AG09309 (cell line): ENCODE results near the gene FGD5.
A peak's percentile ranks its signal among the peaks of the same experiment; 100 is the strongest.

Experiments used
- DNase-seq: peaks from one replicate; pipeline ENCODE4 v3.0.0-alpha.2; 2010; ENCODE audit warnings: low read depth
- H3K4me3 ChIP-seq: 2 replicates; pipeline ENCODE4 v1.5.1; 2011; ENCODE audit warnings: mild to moderate bottlenecking, low read depth, low read length, moderate library complexity; ENCODE audit not compliant: control insufficient read depth
- TF ChIP-seq, protein P1 (sequence below): IDR thresholded peaks from 2 replicates; pipeline ENCODE4 v1.5.1; 2011; ENCODE audit warnings: mild to moderate bottlenecking, low read depth, low read length, inconsistent platforms; ENCODE audit not compliant: insufficient read depth, control insufficient read depth; ENCODE audit errors: missing control alignments

FGD5 gene

DNA sequence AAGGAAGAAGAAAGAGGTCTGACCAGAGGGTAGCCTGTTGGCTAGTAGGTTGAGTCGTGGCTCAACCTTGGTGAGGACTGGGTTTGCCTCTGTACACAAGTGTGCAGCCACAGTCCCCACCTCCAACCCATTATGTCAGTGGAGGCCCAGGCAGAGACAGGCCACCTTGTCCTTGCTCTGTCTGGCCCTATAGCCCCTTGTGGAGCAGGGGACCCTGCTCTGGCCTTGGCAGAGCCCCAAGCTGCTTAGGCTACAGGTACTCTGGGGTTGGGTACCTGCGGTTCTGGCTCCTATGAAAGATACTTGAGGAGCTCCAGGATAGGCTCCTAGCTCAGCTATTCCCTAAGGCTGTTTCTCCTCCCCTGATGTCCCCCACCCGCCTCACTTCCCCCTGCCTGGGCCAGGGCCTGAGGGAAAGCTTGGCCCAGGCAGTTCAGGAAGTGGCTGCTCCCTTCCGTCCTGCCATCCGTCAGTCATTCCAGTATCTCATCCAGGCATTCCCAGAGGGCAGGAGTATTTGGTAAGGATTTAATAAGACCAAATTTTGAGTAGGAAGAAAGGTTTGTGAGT is 44.0 kb downstream of the FGD5 start:
- no peak overlapping the region for H3K4me3 ChIP-seq
- TF ChIP-seq, protein P1, sequence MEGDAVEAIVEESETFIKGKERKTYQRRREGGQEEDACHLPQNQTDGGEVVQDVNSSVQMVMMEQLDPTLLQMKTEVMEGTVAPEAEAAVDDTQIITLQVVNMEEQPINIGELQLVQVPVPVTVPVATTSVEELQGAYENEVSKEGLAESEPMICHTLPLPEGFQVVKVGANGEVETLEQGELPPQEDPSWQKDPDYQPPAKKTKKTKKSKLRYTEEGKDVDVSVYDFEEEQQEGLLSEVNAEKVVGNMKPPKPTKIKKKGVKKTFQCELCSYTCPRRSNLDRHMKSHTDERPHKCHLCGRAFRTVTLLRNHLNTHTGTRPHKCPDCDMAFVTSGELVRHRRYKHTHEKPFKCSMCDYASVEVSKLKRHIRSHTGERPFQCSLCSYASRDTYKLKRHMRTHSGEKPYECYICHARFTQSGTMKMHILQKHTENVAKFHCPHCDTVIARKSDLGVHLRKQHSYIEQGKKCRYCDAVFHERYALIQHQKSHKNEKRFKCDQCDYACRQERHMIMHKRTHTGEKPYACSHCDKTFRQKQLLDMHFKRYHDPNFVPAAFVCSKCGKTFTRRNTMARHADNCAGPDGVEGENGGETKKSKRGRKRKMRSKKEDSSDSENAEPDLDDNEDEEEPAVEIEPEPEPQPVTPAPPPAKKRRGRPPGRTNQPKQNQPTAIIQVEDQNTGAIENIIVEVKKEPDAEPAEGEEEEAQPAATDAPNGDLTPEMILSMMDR, result no peak
- no peak for DNase-seq

DNA sequence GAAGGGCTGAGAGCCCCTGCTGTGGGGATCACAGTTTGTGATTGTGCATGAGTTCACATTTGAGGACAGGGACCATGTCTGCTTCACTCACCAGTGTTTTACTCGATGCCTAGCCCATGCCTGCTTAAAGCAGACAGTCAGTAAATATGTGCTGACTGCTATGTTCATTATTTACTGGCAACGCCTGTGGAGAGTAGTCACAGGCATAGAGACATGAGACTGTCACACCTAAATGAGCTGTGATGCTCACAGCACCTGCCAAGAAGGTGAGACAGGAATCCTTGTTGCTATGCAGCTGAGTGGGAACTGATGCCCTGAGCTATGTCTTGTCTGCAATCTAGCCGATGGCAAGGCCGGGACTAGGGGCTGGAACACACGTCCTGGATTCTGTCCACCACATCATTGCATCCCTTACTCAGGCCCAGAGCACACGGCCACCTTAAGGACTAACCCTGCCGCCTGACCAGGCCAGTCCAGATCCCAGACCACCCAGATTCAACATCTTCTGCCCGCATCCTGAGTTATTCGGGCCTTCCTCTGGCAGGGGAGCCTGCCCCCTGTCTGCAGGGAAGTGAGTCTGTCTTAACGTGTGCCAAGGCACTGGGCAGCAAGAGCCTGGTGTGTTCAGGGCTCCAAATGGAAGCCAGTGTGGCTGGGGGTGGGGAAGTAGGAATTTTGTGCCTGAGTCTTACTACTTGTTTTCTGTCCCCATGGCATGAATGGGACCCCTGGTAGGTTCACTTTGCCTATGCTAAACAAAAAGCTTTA is 44.8 kb downstream of the FGD5 start:
- H3K4me3 ChIP-seq, result no peak overlapping the region
- DNase-seq, result no peak
- TF ChIP-seq, protein P1, result peak; percentile 31

DNA sequence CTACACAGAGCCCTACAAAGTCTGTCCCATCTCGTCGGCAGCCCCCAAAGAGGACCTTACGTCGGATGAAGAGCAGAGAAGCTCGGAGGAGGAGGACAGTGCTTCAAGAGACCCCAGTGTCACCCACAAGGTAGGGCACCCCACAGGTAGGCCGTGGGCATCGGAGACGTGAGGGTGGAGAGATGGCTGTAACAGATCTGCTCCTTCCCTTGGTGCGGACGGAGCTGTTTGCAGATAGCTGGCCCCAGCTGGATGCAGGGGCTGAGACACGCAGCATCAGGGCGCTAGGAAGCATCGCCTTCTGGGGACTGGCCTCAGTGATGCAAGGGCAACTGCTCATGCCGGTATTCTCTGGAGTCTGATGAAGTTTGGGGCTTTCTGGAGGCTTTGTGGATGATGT is 45.4 kb downstream of the FGD5 start:
- no peak for DNase-seq
- TF ChIP-seq, protein P1, result no peak
- no peak overlapping the region for H3K4me3 ChIP-seq

DNA sequence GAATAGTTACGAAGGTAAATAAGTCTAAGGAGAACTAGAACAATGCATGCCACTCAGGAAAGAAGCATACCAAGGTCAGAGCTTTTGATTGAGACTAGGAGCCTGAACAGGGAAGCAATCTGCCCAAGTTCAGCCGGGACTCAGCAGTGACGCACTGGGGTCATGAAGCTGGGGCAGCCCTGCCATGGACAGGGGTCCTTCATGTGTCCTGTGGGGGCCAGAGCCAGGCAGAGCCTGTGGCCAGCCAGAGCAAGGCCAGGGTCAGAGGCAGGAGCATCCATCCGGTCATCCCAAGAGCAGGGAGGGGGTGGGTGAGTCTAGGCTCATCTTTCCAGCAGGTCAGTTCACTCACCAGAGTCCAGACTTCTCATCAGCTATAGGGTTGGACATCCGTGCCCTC is 47.9 kb downstream of the FGD5 start:
- no peak overlapping the region for H3K4me3 ChIP-seq
- no peak for DNase-seq
- TF ChIP-seq, protein P1, result no peak

DNA sequence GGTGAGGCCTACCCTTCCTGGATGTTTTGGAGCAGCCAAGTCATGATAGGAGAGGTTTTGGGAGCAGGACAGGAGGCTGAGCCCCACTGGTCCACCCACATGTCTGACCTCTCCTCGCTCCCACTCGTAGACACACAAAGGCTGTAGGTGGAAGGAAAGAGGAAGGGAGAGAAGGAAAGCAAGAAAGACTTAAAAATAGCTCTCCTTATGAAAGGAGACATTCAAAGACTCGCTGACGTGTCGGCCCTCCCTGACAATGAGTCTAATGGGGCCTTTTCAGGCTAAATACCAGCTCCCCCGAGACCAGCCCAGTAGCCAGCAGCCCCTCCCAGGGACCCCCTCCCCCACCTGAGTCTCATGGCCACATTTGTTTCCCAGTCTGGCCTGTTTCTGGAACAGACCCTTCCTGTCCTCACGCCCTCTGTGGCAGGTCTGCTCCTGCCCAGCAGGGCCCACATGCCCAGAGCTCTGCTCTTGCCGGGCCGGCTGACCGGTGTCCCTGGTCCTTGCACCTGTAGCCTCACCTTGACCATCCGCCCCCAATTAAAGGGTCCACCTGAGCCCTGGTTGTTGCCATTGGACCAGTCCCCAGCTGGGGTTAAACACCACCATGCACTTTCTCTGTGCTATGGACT is 49.3 kb downstream of the FGD5 start:
- TF ChIP-seq, protein P1, result no peak
- no peak for DNase-seq
- no peak overlapping the region for H3K4me3 ChIP-seq

DNA sequence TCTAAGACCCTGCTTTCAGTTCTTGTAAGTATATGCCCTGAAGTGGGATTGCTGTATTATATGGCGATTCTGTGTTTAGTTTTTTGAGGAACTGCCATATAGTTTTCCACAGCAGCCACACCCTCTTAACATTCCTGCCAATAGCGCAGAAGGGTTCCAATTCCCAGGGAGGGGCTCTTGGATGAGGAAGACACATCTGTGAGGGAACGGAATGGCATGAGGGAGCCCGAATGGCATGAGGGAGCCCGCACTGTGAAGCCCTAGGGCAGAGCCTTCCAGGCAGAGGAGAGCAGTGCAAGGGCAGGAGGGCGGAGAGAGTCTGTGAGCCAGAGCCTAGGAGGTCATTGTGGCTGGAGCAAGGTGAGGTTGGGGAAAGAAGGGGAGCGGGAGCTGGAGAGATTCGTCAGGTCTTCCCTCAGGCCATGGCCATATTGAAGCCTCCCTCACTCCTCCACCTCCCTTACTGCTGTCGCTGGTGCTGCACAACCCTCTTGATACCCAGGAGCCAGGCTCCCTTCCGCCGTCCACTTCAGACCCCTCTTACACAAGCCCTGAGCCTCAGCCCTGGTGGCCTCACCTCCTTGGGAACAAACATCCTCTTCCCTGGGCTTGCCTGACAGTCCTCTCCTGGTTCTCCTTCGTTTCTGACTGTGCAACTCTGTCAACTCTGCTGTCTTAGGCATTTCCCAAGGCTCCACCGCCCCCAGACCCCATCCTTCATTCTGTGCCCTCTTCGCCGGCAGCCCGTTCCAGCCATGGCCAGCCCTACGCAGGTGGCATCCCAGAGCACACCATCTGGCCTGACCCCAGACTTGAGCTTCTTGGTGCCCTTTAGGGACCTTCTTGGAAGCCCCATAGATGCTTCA is 51.4 kb downstream of the FGD5 start:
- TF ChIP-seq, protein P1, result no peak
- H3K4me3 ChIP-seq, result no peak overlapping the region
- DNase-seq, result no peak
